GM21619 (cell line): ENCODE results near the gene CMTM3.
"Not testable (repeated sequence)": the region's sequence is repeated elsewhere in the genome, so short reads cannot be mapped to it uniquely, and the experiment has no call there.

ENCODE experiments used
- ATAC-seq: cut with Tn5 transposase; IDR thresholded peaks from one replicate; pipeline ENCODE4 v1.9.1; 2021; ENCODE audit not compliant: unreplicated experiment

Gene CMTM3

GRCh38 chr16:66604376-66605176 lies at the start of gene CMTM3:
TSS of gene CMTM3 (plus strand) at chr16:66604704. CDS start at chr16:66604806, 102 bp downstream.
- ATAC-seq, result peak; percentile 45

GRCh38 chr16:66560107-66560506 lies 44.4 kb upstream of the CMTM3 start:
- ATAC-seq, result no peak

- no peak for ATAC-seq
Measured at GRCh38 chr16:66561381-66562080, 43.0 kb upstream of the CMTM3 start.

GRCh38 chr16:66562409-66562808 lies 42.1 kb upstream of the CMTM3 start:
- no peak for ATAC-seq

- no peak for ATAC-seq
Measured at GRCh38 chr16:66562986-66563385, 41.5 kb upstream of the CMTM3 start.

- no peak for ATAC-seq
Measured at GRCh38 chr16:66563574-66564334, 40.8 kb upstream of the CMTM3 start.

GRCh38 chr16:66566051-66566901 lies 38.2 kb upstream of the CMTM3 start, which contains the start of gene CMTM1:
TSS of gene CMTM1 (plus strand) at chr16:66566439. CDS start at chr16:66566514, 75 bp downstream.
- no peak for ATAC-seq

- ATAC-seq, result not testable (repeated sequence)
Measured at GRCh38 chr16:66567270-66567669, 37.2 kb upstream of the CMTM3 start.

GRCh38 chr16:66568355-66568754 lies 36.1 kb upstream of the CMTM3 start:
- ATAC-seq, result no peak

- ATAC-seq, result no peak
Measured at GRCh38 chr16:66569131-66569530, 35.4 kb upstream of the CMTM3 start.

GRCh38 chr16:66569827-66570405 lies 34.6 kb upstream of the CMTM3 start:
- no peak for ATAC-seq

GRCh38 chr16:66572356-66572755 lies 32.1 kb upstream of the CMTM3 start:
- no peak for ATAC-seq

- ATAC-seq, result no peak
Measured at GRCh38 chr16:66574081-66574480, 30.4 kb upstream of the CMTM3 start.

- no peak for ATAC-seq
Measured at GRCh38 chr16:66574531-66574930, 30.0 kb upstream of the CMTM3 start.

- no peak for ATAC-seq
Measured at GRCh38 chr16:66575060-66575459, 29.4 kb upstream of the CMTM3 start.

GRCh38 chr16:66576296-66576695 lies 28.2 kb upstream of the CMTM3 start:
- ATAC-seq, result no peak

- ATAC-seq, result no peak
Measured at GRCh38 chr16:66578651-66579531, 25.6 kb upstream of the CMTM3 start, which contains the start of gene CMTM2. TSS of gene CMTM2 (plus strand) at chr16:66579463. CDS start at chr16:66579608, 145 bp downstream.

- no peak for ATAC-seq
Measured at GRCh38 chr16:66580605-66581209, 23.8 kb upstream of the CMTM3 start.
